HUES6 (cell line): ENCODE data around the gene ALG5.

ENCODE experiments used
- H3K27ac ChIP-seq: 2 replicates; pipeline ENCODE4 v1.7.0; 2013; ENCODE audit warnings: low read depth, mild to moderate bottlenecking, low read length, inconsistent platforms
- H3K27me3 ChIP-seq: 2 replicates; pipeline ENCODE4 v1.6.1; 2013; ENCODE audit warnings: low read length; ENCODE audit not compliant: control insufficient read depth, insufficient read depth
- H3K36me3 ChIP-seq: 2 replicates; pipeline ENCODE4 v1.6.1; 2013; ENCODE audit warnings: low read length; ENCODE audit not compliant: control insufficient read depth, insufficient read depth
- H3K4me1 ChIP-seq: 2 replicates; pipeline ENCODE4 v1.6.1; 2013; ENCODE audit warnings: low read length; ENCODE audit not compliant: control insufficient read depth, insufficient read depth
- H3K4me3 ChIP-seq: 2 replicates; pipeline ENCODE4 v1.5.1; 2013; ENCODE audit warnings: low read depth, low read length
- H3K9ac ChIP-seq: one replicate; pipeline ENCODE4 v1.6.1; 2013; ENCODE audit warnings: mild to moderate bottlenecking, low read length
- H3K9me3 ChIP-seq: 2 replicates; pipeline ENCODE4 v1.6.1; 2013; ENCODE audit warnings: low read depth, low read length; ENCODE audit not compliant: control insufficient read depth, insufficient read depth

ALG5 gene

GRCh38 chr13:36925603-36926002, 73.5 kb downstream of the ALG5 start:
- Histone ChIP-seq H3K4me3 (no peak overlapping the region), H3K4me1 (no peaks in the 10 kb centered on the region), H3K9me3 (0 out of 2 replicates have a peak, but pooled peaks cover 2% of the 10 kb centered on the region), H3K36me3 (no peaks in the 10 kb centered on the region), H3K9ac (no peak overlapping the region), H3K27me3 (peaks cover 16% of the 10 kb centered on the region), H3K27ac (no peak overlapping the region)

- H3K27me3 ChIP-seq: peaks cover 23% of the 10 kb centered on the region
- no peak overlapping the region for H3K9ac ChIP-seq
- H3K4me3 ChIP-seq: no peak overlapping the region
- H3K4me1 ChIP-seq: peaks cover under 1% of the 10 kb centered on the region
- H3K9me3 ChIP-seq: no peaks in the 10 kb centered on the region
- no peaks in the 10 kb centered on the region for H3K36me3 ChIP-seq
- H3K27ac ChIP-seq: no peak overlapping the region
Observed at GRCh38 chr13:36924001-36924400, 75.1 kb downstream of the ALG5 start.

GRCh38 chr13:36921631-36922301, 77.4 kb downstream of the ALG5 start:
- Histone ChIP-seq H3K4me1 (peaks cover 7% of the 10 kb centered on the region), H3K4me3 (no peak overlapping the region), H3K36me3 (no peaks in the 10 kb centered on the region), H3K9me3 (no peaks in the 10 kb centered on the region), H3K9ac (no peak overlapping the region), H3K27me3 (peaks cover 45% of the 10 kb centered on the region), H3K27ac (no peak overlapping the region)

DNA sequence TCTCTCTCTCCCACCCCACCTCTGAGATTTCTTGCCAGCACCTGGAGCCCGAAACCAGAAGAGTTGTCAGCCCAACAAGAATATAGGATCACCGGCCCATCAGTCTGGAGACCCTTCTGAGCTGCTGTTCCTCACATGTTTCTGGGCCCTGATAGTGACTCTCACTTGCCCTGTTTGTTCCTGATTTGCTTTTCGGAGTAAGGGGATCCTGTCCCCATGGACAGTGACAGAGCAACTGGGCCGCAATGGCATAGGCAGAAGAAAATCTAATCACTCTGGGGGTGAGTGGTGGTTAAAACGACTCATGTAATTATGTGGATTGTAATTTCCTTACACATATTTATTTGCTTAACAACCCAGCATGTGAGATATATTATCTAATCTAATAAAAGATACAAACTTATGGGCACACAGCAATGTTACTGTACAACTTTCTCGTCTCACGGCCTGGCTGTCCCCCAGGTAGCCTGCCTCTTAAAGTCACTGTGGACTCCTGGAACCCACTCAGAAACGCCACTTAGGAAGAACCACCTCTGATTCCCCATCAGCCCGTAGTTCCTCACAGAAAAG, 78.4 kb downstream of the ALG5 start:
- Histone ChIP-seq H3K9ac (no peak overlapping the region), H3K27me3 (peaks cover 47% of the 10 kb centered on the region), H3K36me3 (no peaks in the 10 kb centered on the region), H3K4me3 (peak overlapping the region; percentile 29), H3K4me1 (peaks cover 7% of the 10 kb centered on the region), H3K27ac (no peak overlapping the region), H3K9me3 (no peaks in the 10 kb centered on the region)

DNA sequence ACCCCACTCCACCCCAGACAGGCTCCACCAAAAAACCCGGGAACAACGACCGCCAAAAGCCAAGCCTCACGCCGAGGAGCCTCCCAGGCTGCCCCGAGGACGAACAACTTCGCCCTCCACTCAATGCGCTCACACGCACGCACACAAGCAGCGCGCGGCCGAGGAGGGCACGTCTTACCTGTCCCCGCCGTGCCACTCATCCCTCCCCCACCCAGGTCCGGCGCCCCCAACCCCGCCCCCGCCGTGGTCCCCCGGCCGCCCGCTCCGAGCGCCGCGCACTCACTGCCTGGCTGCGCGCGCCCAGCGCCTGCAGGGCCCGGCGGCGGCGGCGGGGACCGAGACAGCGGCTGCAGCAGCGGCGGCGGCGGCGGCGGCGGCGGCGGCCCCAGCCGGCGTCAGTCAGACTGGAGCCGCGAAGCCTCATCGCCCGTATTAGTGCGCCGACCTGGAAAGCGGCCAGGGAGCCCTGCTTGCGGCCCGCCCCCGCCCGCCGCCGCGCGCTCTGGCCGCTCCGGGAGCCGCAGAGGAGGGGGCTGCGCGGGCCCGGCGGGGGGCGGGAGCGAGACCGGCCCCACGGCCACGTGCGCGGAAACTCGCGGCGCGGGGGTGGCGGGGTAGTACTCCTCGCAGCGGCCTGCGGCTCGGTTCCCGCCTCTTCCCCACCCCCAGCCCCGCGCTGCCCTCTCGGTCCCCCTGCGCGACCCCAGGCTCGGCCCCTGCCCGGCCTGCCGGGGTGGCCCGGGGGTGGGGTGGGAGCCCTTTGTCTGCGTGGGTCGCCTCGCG, 79.1 kb downstream of the ALG5 start, which contains the start of gene SMAD9:
Gene SMAD9, minus strand, starts transcription at position 406 of the 783 bp plus-strand sequence. CDS start 40,549 bp downstream, outside the sequence.
- no peaks in the 10 kb centered on the region for H3K9me3 ChIP-seq
- peaks cover 7% of the 10 kb centered on the region for H3K4me1 ChIP-seq
- H3K9ac ChIP-seq: peak within 1 kb of the TSS; percentile 32
- H3K36me3 ChIP-seq: no peaks in the 10 kb centered on the region
- peak within 1 kb of the TSS; percentile 77 for H3K4me3 ChIP-seq
- no peak within 1 kb of the TSS for H3K27ac ChIP-seq
- peaks cover 47% of the 10 kb centered on the region for H3K27me3 ChIP-seq

DNA sequence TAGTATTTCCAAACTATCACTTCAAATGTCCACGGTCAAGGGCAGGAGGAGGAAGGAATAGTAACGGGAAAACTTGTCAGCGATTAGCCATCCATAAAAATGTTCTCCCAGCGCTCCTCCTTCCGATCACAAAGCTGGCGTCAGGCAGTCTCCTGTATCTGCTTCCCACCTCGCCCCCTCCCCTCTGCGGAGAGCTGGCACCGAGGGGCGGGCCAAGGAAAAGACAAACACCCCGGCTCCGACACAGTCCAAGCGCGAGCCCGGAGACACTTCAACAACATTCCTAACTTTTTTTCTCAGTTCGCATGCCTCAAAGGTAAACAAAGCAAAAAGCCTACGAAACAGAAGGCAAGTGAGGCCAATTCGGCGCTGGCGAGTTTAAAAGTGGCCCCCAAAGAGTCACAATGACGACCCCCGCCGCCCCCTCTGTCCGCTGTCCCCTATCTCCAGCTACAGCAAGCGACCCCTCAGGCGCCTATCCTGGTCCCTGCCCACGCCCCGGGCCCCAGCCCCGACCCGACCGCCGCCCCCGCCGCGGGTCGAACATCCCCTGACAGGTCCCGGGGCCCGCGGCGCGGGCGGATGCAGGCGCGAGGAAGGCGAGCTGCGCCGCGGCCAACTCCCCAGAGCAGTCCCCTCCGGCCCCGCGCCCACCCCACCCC, 79.8 kb downstream of the ALG5 start:
- Histone ChIP-seq H3K4me3 (peak overlapping the region; percentile 77), H3K9ac (peak overlapping the region; percentile 30), H3K27me3 (peaks cover 47% of the 10 kb centered on the region), H3K4me1 (peaks cover 7% of the 10 kb centered on the region), H3K9me3 (no peaks in the 10 kb centered on the region), H3K36me3 (no peaks in the 10 kb centered on the region), H3K27ac (no peak overlapping the region)

DNA sequence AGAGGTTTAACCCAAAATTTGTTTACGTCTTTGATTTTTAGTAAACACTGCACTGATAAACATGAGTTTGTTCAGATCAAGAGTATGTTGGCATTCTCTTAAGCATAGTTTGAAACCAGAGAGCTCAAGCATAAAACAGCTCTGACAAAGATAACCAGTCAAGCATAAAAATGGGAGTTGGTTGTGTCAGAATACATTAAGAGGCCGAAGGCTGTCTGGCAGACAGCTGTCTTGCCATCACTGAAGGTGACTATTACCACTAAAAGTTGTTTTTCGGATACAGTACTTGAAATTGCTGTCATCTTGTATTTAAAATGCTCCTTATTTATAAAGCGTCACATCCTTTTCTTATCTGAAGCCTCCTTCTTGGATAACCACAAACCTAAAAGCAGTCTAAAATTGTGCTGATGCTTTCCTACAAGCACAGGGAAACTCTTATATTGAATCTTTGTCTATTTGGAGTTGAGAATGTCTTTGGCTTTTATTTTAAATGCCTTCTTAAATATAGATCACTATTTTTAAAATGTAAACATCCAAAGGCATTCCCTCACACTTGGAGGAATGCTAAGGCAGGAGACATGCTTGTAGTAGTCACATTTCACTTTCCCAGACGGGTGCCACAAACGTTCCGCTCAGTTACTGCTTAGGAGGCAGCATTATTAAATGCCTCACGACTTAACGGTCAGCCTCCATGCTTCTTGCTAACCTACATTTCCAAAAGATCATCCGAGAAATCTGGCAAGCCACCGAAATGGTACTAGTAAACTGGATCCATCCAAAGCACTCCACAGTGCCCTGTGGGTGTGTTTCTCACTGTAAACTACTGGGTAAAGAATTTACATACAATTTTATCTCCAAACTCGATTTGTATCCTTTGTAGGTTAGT, 80.7 kb downstream of the ALG5 start:
- H3K9me3 ChIP-seq: no peaks in the 10 kb centered on the region
- no peak overlapping the region for H3K27ac ChIP-seq
- peaks cover 7% of the 10 kb centered on the region for H3K4me1 ChIP-seq
- H3K36me3 ChIP-seq: no peaks in the 10 kb centered on the region
- peak overlapping the region; percentile 77 for H3K4me3 ChIP-seq
- H3K9ac ChIP-seq: peak overlapping the region; percentile 30
- H3K27me3 ChIP-seq: peaks cover 47% of the 10 kb centered on the region

- Histone ChIP-seq H3K36me3 (no peaks in the 10 kb centered on the region), H3K9me3 (no peaks in the 10 kb centered on the region), H3K4me3 (no peak overlapping the region), H3K27ac (no peak overlapping the region), H3K9ac (no peak overlapping the region), H3K27me3 (peaks cover 47% of the 10 kb centered on the region), H3K4me1 (peaks cover 7% of the 10 kb centered on the region)
Observed at GRCh38 chr13:36917311-36917710, 81.8 kb downstream of the ALG5 start.

DNA sequence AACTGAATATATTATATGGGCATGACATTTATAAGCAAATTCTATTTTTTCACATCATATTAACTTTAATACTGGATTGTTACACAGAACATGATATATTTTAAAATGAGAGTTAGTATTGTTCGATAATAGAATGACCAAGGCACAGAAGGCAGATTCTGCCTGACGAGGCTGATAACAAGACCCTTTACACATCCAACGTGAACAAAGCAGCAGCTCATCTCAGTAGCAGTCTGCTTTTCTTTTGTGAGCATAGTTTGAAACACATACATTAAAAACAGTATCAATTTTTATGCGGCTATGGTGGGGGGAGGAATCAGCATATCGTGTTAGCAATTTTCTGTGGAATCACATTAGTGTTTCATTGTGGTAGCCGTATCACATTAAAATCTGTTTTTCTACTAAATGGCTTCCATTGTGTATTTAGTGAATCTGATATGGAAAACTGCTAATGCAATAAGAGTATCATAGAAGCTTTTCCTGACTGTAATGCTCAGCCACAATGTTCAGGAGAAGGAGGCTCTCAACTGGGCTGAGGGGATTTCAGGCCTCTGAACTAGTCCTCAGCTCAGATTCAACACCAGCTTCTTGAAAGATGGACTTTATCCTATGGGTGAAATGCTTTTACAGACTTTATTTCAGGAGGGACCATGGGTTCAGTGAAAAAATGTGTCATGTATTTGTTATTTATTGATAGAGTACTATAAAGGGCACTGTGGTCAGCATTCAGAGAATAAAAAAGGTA, 83.1 kb downstream of the ALG5 start:
- no peaks in the 10 kb centered on the region for H3K9me3 ChIP-seq
- H3K36me3 ChIP-seq: no peaks in the 10 kb centered on the region
- H3K4me3 ChIP-seq: no peak overlapping the region
- peaks cover 7% of the 10 kb centered on the region for H3K4me1 ChIP-seq
- H3K9ac ChIP-seq: no peak overlapping the region
- peaks cover 35% of the 10 kb centered on the region for H3K27me3 ChIP-seq
- H3K27ac ChIP-seq: no peak overlapping the region

- Histone ChIP-seq H3K27me3 (peaks cover 28% of the 10 kb centered on the region), H3K9ac (no peak overlapping the region), H3K36me3 (no peaks in the 10 kb centered on the region), H3K27ac (no peak overlapping the region), H3K9me3 (no peaks in the 10 kb centered on the region), H3K4me3 (no peak overlapping the region), H3K4me1 (peaks cover 7% of the 10 kb centered on the region)
Observed at GRCh38 chr13:36915106-36915505, 84.0 kb downstream of the ALG5 start.
